ENCODE results near the gene OXSR1. TPM values are rescaled to one million over a fixed set of nuclear protein-coding genes. Genes with fewer than 3 reads are reported as not detected.

Gene OXSR1
- total and polyA plus RNA-seq, 2 experiments from 2014 or later = 20.6 to 34.1 TPM

GRCh38 chr3:38222032-38222634 lies 56.8 kb downstream of the OXSR1 start:
- H3K4me3 ChIP-seq = no peak overlapping the region
- H3K27ac ChIP-seq = no peak overlapping the region
- no peaks in the 10 kb centered on the region for H3K4me1 ChIP-seq (ENCODE audit: low read depth)
- no peak for TF ChIP-seq CTCF (IDR thresholded peaks at IDR 0.05; ENCODE audit: low read depth, low read length)
- peaks cover 12% of the 10 kb centered on the region for H3K36me3 ChIP-seq
- DNase-seq (ENCODE audit: low read depth in 1 of 2, low spot score in 1 of 2) = no peak
- no peaks in the 10 kb centered on the region for H3K9me3 ChIP-seq (ENCODE audit: low read depth)
- H3K27me3 ChIP-seq = no peaks in the 10 kb centered on the region

- H3K9me3 ChIP-seq (ENCODE audit: low read depth) = no peaks in the 10 kb centered on the region
- no peak for DNase-seq (ENCODE audit: low read depth in 1 of 2, low spot score in 1 of 2)
- peaks cover 11% of the 10 kb centered on the region for H3K36me3 ChIP-seq
- H3K27ac ChIP-seq = no peak overlapping the region
- no peak overlapping the region for H3K4me3 ChIP-seq
- no peak for TF ChIP-seq CTCF (IDR thresholded peaks at IDR 0.05; ENCODE audit: low read depth, low read length)
- H3K4me1 ChIP-seq (ENCODE audit: low read depth) = no peaks in the 10 kb centered on the region
- H3K27me3 ChIP-seq = no peaks in the 10 kb centered on the region
Observed at GRCh38 chr3:38224357-38224756, 59.0 kb downstream of the OXSR1 start.

DNA sequence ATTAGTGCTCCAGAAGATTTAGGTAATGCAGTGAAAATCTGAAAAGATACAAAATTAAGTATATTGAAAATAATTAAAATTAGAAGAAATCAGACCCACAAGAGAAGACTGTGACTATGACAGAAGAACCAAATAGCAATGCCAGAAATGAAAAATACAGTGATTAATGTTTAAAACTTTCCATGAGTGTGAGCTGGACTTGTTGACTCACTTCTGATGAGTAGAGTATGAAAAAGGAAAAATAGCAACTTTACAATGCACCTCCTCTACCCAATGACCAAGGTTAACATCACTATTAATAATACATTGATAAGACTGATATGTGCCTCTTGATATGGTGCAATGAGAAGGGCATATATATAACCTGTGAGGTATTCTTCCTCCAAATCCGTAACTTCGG lies 60.9 kb downstream of the OXSR1 start:
- Histone ChIP-seq H3K27me3 (no peaks in the 10 kb centered on the region), H3K9me3 (ENCODE audit: low read depth) (no peaks in the 10 kb centered on the region), H3K27ac (no peak overlapping the region), H3K4me1 (ENCODE audit: low read depth) (no peaks in the 10 kb centered on the region), H3K36me3 (peaks cover 19% of the 10 kb centered on the region), H3K4me3 (no peak overlapping the region)
- no peak for DNase-seq (ENCODE audit: low read depth in 1 of 2, low spot score in 1 of 2)
- no peak for TF ChIP-seq CTCF (IDR thresholded peaks at IDR 0.05; ENCODE audit: low read depth, low read length)

DNA sequence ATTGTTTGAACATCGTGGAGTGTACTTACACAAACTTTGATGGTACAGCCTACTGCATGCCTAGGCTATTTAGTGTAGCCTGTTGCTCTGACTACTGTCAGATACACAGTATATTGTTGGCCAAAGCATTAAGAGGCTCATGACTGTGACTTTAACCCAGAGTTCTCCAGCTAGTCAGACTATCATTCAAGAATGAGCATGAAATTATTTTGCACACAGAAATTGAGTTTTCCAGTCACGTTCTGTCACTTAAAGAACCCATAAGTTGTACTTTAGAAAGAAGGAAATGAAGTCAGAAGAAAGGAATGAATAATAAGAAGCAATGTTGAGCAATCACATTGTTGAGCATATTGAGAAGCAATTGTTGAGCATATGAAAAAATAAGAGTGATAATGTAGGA lies 62.7 kb downstream of the OXSR1 start:
- Histone ChIP-seq H3K27me3 (no peaks in the 10 kb centered on the region), H3K36me3 (peaks cover 19% of the 10 kb centered on the region), H3K27ac (no peak overlapping the region), H3K9me3 (ENCODE audit: low read depth) (no peaks in the 10 kb centered on the region), H3K4me1 (ENCODE audit: low read depth) (no peaks in the 10 kb centered on the region), H3K4me3 (no peak overlapping the region)
- DNase-seq (ENCODE audit: low read depth in 1 of 2, low spot score in 1 of 2) = peak in 1 of 2 donors; percentile 76
- no peak for TF ChIP-seq CTCF (IDR thresholded peaks at IDR 0.05; ENCODE audit: low read depth, low read length)

- no peak for TF ChIP-seq CTCF (IDR thresholded peaks at IDR 0.05; ENCODE audit: low read depth, low read length)
- no peaks in the 10 kb centered on the region for H3K4me1 ChIP-seq (ENCODE audit: low read depth)
- peaks cover 19% of the 10 kb centered on the region for H3K36me3 ChIP-seq
- H3K27me3 ChIP-seq = no peaks in the 10 kb centered on the region
- no peaks in the 10 kb centered on the region for H3K9me3 ChIP-seq (ENCODE audit: low read depth)
- no peak overlapping the region for H3K4me3 ChIP-seq
- peak in 1 of 2 donors; percentile 49 for DNase-seq (ENCODE audit: low read depth in 1 of 2, low spot score in 1 of 2)
- no peak overlapping the region for H3K27ac ChIP-seq
Observed at GRCh38 chr3:38229036-38229435, 63.7 kb downstream of the OXSR1 start.

Measured in cardiac muscle cell (in vitro differentiated cells and primary cell).